Activated naive CD4-positive, alpha-beta T cell treated with anti-CD3 and anti-CD28 coated beads, Interleukin-2, amount 10 ng/mL, durations not matched to agents 7 days and 5 days (primary cell): ENCODE measurements around the gene GIMAP7.
A peak's percentile ranks its signal among the peaks of the same experiment; 100 is the strongest.
"Not testable (repeated sequence)": the region's sequence is repeated elsewhere in the genome, so short reads cannot be mapped to it uniquely, and the experiment has no call there.

ENCODE experiments used
- CTCF ChIA-PET: fragments of 350-600 bp; sonication (Branson Sonifier 250); formaldehyde crosslinking; loops from one replicate; lab custom pipeline; 2021; ENCODE audit warnings: antibody characterized with exemption; lab: Charles Lee
- DNase-seq: peaks from one replicate; pipeline ENCODE4 v3.0.0-alpha.2; 2020
- H3K27ac Mint-ChIP-seq: one replicate; pipeline ENCODE4 v1.8.0; 2021; ENCODE audit warnings: mild to moderate bottlenecking, moderate library complexity, mixed read lengths
- H3K27me3 Mint-ChIP-seq: one replicate; pipeline ENCODE4 v1.8.0; 2021; ENCODE audit warnings: mild to moderate bottlenecking, mixed read lengths
- H3K36me3 Mint-ChIP-seq: one replicate; pipeline ENCODE4 v1.8.0; 2021; ENCODE audit warnings: mixed read lengths
- H3K4me1 Mint-ChIP-seq: one replicate; pipeline ENCODE4 v1.8.0; 2021; ENCODE audit warnings: mixed read lengths
- H3K4me3 Mint-ChIP-seq: one replicate; pipeline ENCODE4 v1.8.0; 2021; ENCODE audit warnings: mild to moderate bottlenecking, moderate library complexity, mixed read lengths
- H3K9me3 Mint-ChIP-seq: one replicate; pipeline ENCODE4 v1.8.0; 2021; ENCODE audit warnings: mixed read lengths

GIMAP7 gene

GRCh38 chr7:150484071-150484470 is 30.6 kb upstream of the GIMAP7 start:
- Mint-ChIP-seq H3K4me1 (peaks cover 92% of the 10 kb centered on the region), H3K27ac (peak overlapping the region; percentile 99), H3K36me3 (peaks cover 41% of the 10 kb centered on the region), H3K4me3 (peak overlapping the region; percentile 63)
- CTCF ChIA-PET: interaction anchor here (0.8 to 3.1 kb wide), 5 partner anchors 24 to 33 kb away, joined by 3 to 10 read pairs (median 4); partner anchors contain the start of genes GIMAP7 and GIMAP8
- peak; percentile 51 for DNase-seq
- not testable (repeated sequence) for H3K27me3 Mint-ChIP-seq, H3K9me3 Mint-ChIP-seq

- peaks cover 53% of the 10 kb centered on the region for H3K36me3 Mint-ChIP-seq
- H3K9me3 Mint-ChIP-seq: peaks cover 23% of the 10 kb centered on the region
- DNase-seq: no peak
- no peak overlapping the region for H3K27ac Mint-ChIP-seq
- no peak overlapping the region for H3K4me3 Mint-ChIP-seq
- peaks cover 77% of the 10 kb centered on the region for H3K4me1 Mint-ChIP-seq
- H3K27me3 Mint-ChIP-seq: no peaks in the 10 kb centered on the region
- CTCF ChIA-PET: no interaction called here
These were observed 27.0 kb upstream of the GIMAP7 start for GRCh38 chr7:150487625-150488024.

- no peaks in the 10 kb centered on the region for H3K27me3 Mint-ChIP-seq
- DNase-seq: no peak
- no peak overlapping the region for H3K27ac Mint-ChIP-seq
- peaks cover 63% of the 10 kb centered on the region for H3K36me3 Mint-ChIP-seq
- CTCF ChIA-PET: no interaction called here
- peaks cover 58% of the 10 kb centered on the region for H3K4me1 Mint-ChIP-seq
- H3K4me3 Mint-ChIP-seq: no peak overlapping the region
- peaks cover 28% of the 10 kb centered on the region for H3K9me3 Mint-ChIP-seq
These were observed 24.9 kb upstream of the GIMAP7 start for GRCh38 chr7:150489782-150490181.

GRCh38 chr7:150493442-150493841 is 21.2 kb upstream of the GIMAP7 start:
- DNase-seq, H3K27me3 Mint-ChIP-seq, H3K27ac Mint-ChIP-seq, CTCF ChIA-PET, H3K4me3 Mint-ChIP-seq: not testable (repeated sequence)
- H3K36me3 Mint-ChIP-seq: peaks cover 72% of the 10 kb centered on the region
- peaks cover 42% of the 10 kb centered on the region for H3K9me3 Mint-ChIP-seq
- peaks cover 47% of the 10 kb centered on the region for H3K4me1 Mint-ChIP-seq

GRCh38 chr7:150502519-150502918 is 12.2 kb upstream of the GIMAP7 start:
- peaks cover 89% of the 10 kb centered on the region for H3K4me1 Mint-ChIP-seq
- peaks cover 39% of the 10 kb centered on the region for H3K9me3 Mint-ChIP-seq
- peak overlapping the region; percentile 94 for H3K27ac Mint-ChIP-seq
- peak; percentile 71 for DNase-seq
- H3K27me3 Mint-ChIP-seq: no peaks in the 10 kb centered on the region
- peaks cover 49% of the 10 kb centered on the region for H3K36me3 Mint-ChIP-seq
- CTCF ChIA-PET: interaction anchor here (1.0 to 4.2 kb wide), 5 partner anchors 10 to 66 kb away, joined by 3 to 16 read pairs (median 4); partner anchors contain the start of gene GIMAP7
- H3K4me3 Mint-ChIP-seq: peak overlapping the region; percentile 25

GRCh38 chr7:150503155-150503554 is 11.5 kb upstream of the GIMAP7 start:
- Mint-ChIP-seq H3K4me1 (peaks cover 91% of the 10 kb centered on the region), H3K36me3 (peaks cover 43% of the 10 kb centered on the region), H3K27me3 (no peaks in the 10 kb centered on the region), H3K27ac (peak overlapping the region; percentile 94), H3K9me3 (peaks cover 33% of the 10 kb centered on the region), H3K4me3 (peak overlapping the region; percentile 66)
- CTCF ChIA-PET: interaction anchor here (1.0 to 4.2 kb wide), 4 partner anchors 9 to 65 kb away, joined by 3 to 16 read pairs (median 6); partner anchors contain the start of gene GIMAP7
- no peak for DNase-seq

GRCh38 chr7:150503581-150503980 is 11.1 kb upstream of the GIMAP7 start:
- peak overlapping the region; percentile 66 for H3K4me3 Mint-ChIP-seq
- H3K27me3 Mint-ChIP-seq: no peaks in the 10 kb centered on the region
- peaks cover 29% of the 10 kb centered on the region for H3K9me3 Mint-ChIP-seq
- H3K36me3 Mint-ChIP-seq: peaks cover 39% of the 10 kb centered on the region
- CTCF ChIA-PET: interaction anchor here (4.2 kb wide), 1 partner anchor 11 kb away, joined by 16 read pairs; the partner anchor contains the start of gene GIMAP7
- no peak for DNase-seq
- H3K27ac Mint-ChIP-seq: peak overlapping the region; percentile 94
- H3K4me1 Mint-ChIP-seq: peaks cover 93% of the 10 kb centered on the region

GRCh38 chr7:150507947-150508602 is 6.6 kb upstream of the GIMAP7 start:
- peak overlapping the region; percentile 71 for H3K4me3 Mint-ChIP-seq
- peaks cover 18% of the 10 kb centered on the region for H3K9me3 Mint-ChIP-seq
- no peaks in the 10 kb centered on the region for H3K27me3 Mint-ChIP-seq
- CTCF ChIA-PET: interaction anchor here (1.2 to 2.0 kb wide), 4 partner anchors 11 to 60 kb away, joined by 4 to 9 read pairs (median 8); no protein-coding TSS in a partner anchor
- H3K27ac Mint-ChIP-seq: peak overlapping the region; percentile 92
- DNase-seq: peak; percentile 62
- H3K4me1 Mint-ChIP-seq: peaks cover 98% of the 10 kb centered on the region
- H3K36me3 Mint-ChIP-seq: peaks cover 24% of the 10 kb centered on the region

- H3K4me3 Mint-ChIP-seq: no peak overlapping the region
- H3K36me3 Mint-ChIP-seq: peaks cover 36% of the 10 kb centered on the region
- H3K9me3 Mint-ChIP-seq: peaks cover 18% of the 10 kb centered on the region
- H3K27me3 Mint-ChIP-seq: no peaks in the 10 kb centered on the region
- H3K4me1 Mint-ChIP-seq: peaks cover 84% of the 10 kb centered on the region
- CTCF ChIA-PET: interaction anchor here (1.0 to 2.9 kb wide), 6 partner anchors 27 to 244 kb away, joined by 3 to 16 read pairs (median 5); partner anchors contain the start of gene GIMAP8
- H3K27ac Mint-ChIP-seq: peak overlapping the region; percentile 73
- DNase-seq: no peak
These were observed 3.6 kb upstream of the GIMAP7 start for GRCh38 chr7:150511048-150511447.

- CTCF ChIA-PET: interaction anchor here (1.0 to 4.0 kb wide), 5 partner anchors 10 to 242 kb away, joined by 3 to 44 read pairs (median 10); partner anchors contain the start of gene GIMAP8
- Mint-ChIP-seq H3K27me3 (no peaks in the 10 kb centered on the region), H3K4me3 (peak overlapping the region; percentile 98), H3K36me3 (peaks cover 57% of the 10 kb centered on the region), H3K4me1 (peaks cover 58% of the 10 kb centered on the region), H3K27ac (peak overlapping the region; percentile 99), H3K9me3 (peaks cover 18% of the 10 kb centered on the region)
- DNase-seq: no peak
These were observed 914 bp upstream of the GIMAP7 start for GRCh38 chr7:150513758-150514157.

GRCh38 chr7:150515248-150516147 is 826 bp downstream of the GIMAP7 start:
- Mint-ChIP-seq H3K4me1 (peaks cover 44% of the 10 kb centered on the region), H3K36me3 (peaks cover 63% of the 10 kb centered on the region), H3K27ac (peak overlapping the region; percentile 99), H3K4me3 (peak overlapping the region; percentile 98), H3K27me3 (no peaks in the 10 kb centered on the region), H3K9me3 (peaks cover 12% of the 10 kb centered on the region)
- CTCF ChIA-PET: interaction anchor here (1.1 to 4.0 kb wide), 9 partner anchors 12 to 227 kb away, joined by 3 to 44 read pairs (median 3); partner anchors contain the start of genes GIMAP1, GIMAP2 and GIMAP8
- peak; percentile 43 for DNase-seq

GRCh38 chr7:150516956-150517745 is 2.5 kb downstream of the GIMAP7 start:
- Mint-ChIP-seq H3K9me3 (peaks cover 4% of the 10 kb centered on the region), H3K27ac (peak overlapping the region; percentile 99), H3K4me1 (peaks cover 38% of the 10 kb centered on the region), H3K4me3 (peak overlapping the region; percentile 98), H3K36me3 (peaks cover 63% of the 10 kb centered on the region), H3K27me3 (no peaks in the 10 kb centered on the region)
- CTCF ChIA-PET: interaction anchor here (4.0 kb wide), 1 partner anchor 67 kb away, joined by 44 read pairs; the partner anchor contains the start of gene GIMAP8
- no peak for DNase-seq

GRCh38 chr7:150519310-150519709 is 4.6 kb downstream of the GIMAP7 start:
- no peaks in the 10 kb centered on the region for H3K27me3 Mint-ChIP-seq
- peaks cover 10% of the 10 kb centered on the region for H3K9me3 Mint-ChIP-seq
- H3K27ac Mint-ChIP-seq: peak overlapping the region; percentile 88
- CTCF ChIA-PET: interaction anchor here (0.8 to 2.8 kb wide), 6 partner anchors 37 to 166 kb away, joined by 3 to 14 read pairs (median 4); partner anchors contain the start of genes GIMAP2 and GIMAP8
- H3K36me3 Mint-ChIP-seq: peaks cover 79% of the 10 kb centered on the region
- peak overlapping the region; percentile 98 for H3K4me3 Mint-ChIP-seq
- DNase-seq: no peak
- peaks cover 34% of the 10 kb centered on the region for H3K4me1 Mint-ChIP-seq
